Dedifferentiated amniotic fluid mesenchymal stem cell (primary cell): ENCODE results near the gene FARSB.
A peak's percentile ranks its signal among the peaks of the same experiment; 100 is the strongest.

ENCODE experiments used
- DNase-seq: peaks from one replicate; pipeline ENCODE4 v3.0.0-alpha.2; 2016; ENCODE audit errors: extremely low spot score

The FARSB gene

GRCh38 chr2:222668494-222669154 is 12.7 kb upstream of the FARSB start:
- no peak for DNase-seq

DNA sequence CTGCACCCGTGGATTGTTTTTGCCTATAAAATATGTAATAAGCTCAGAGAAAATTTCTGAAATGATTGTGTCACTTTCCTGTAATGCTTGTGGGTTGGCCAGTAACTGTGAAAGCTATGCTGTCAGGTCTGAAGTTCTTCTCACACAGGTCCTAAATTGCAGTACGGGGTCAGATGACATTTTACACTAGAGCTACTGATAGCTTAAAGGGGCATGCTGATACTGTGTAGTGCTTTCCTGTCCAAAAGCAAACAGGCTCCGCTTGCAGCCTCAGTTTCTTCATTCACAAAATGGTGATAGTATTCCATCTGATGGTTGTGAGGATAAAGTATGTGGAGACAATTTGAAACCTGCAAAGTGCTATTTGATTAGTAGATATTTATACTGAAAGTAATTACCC is 7.6 kb upstream of the FARSB start:
- no peak for DNase-seq

DNA sequence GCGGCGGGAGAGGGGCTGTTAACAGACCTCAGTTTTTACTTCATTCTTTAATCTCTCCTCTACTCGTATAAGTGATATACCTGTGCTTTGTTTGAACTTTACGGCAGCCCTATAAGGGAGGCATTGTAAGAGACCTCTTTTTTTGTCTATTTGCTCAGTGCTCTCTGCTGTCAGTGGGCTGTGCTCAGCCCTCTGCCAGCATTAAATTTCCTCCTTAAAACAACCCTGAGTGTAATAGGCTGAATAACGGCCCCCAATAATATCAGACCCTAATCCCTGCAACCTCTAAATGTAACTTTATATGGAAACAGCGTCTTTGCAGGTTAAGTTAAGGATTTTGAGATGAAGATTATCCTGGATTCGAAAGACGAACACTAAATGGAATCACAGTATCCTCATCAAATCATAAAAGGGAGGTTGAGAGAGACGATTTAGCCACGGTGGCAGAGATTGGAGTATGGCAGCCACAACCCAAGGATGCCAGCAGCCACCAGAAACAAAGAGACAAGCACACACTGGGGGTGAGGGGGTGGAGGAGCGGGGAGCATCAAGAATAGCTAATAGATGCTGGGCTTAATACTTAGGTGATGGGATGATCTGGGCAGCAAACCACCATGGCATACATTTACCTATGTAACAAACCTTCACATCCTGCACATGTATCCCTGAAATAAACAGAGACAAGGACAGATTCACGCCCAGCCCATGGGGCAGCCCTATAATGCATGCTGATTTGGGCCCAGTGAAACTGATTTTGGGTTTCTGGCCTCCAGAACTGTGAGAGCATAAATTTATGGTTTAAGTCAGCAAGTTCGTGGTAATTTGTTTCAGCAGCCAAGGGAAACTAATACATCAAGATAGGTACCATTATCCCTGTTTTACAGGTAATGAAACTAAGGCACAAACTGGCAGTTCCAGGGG is 894 bp upstream of the FARSB start:
- DNase-seq, result no peak

DNA sequence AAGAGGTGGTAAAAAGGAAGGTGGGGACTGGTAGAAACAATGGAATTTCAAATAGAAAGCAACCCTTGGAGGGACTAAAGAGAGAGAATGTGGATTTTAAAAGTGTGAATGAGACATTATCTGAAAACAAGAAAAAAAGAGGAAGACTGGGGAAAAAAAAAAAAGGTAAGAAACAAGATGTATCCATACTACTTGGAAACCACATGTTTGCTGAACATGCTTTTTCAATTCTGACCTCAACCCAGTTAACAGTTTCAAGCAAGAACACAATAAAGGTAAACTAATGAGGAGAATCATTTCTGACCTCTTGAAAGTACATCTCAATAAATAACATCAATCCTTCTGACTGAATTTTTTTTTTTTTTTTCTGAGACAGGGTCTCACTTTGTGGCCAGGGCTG is 2.6 kb downstream of the FARSB start:
- no peak for DNase-seq

- no peak for DNase-seq
Observed at GRCh38 chr2:222652491-222653255, 3.2 kb downstream of the FARSB start.

DNA sequence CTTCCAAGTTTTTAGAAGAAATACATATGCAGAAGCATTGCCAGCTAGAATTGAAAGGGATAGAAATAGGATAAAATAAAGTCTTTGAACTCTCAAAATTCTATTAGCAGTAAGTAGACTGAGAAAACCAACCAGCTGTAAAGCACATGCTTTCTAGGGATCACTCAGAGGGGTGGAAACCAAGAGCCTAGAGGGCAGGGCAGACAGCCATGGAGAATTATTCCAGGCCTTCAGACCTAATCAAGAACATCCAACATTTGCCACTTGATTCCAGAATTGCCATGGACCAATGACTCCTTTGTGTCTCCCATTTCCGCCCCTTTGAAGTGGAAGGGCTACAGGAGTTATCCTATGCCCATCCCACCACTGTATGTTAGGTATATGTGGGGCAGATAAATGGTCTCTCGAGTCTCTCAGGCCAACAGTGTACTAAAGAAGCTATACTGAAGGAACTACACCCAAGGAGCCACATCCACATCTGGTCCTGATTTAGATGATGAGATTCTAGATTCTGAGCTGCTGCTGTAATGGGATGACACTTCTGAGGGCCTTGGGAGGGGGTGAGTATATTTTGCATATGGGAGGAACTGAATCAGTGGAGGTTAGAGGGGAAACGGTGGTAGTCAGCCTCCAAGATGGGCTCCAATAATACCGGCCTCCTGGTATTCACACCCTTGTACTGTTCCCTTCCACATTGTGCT is 4.0 kb downstream of the FARSB start:
- peak; percentile 29 for DNase-seq

DNA sequence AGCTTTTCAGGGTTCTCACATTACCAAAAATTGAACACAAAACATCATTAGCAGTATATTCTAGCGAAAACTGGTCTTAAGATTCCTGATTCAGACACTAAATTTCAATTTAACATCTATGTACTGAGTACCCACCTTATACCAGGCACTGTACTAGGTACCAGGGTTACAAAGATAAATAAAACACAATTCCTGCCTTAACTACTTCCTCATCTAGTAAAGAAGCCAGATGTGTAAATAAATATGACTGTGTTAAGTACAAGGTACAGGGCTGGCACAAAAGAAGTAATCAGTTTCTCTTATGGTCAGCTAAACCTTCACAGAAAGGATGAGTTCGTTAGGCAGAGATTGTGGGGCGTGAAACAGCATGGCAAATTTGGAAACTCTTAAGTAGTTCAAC is 6.1 kb downstream of the FARSB start:
- no peak for DNase-seq

DNA sequence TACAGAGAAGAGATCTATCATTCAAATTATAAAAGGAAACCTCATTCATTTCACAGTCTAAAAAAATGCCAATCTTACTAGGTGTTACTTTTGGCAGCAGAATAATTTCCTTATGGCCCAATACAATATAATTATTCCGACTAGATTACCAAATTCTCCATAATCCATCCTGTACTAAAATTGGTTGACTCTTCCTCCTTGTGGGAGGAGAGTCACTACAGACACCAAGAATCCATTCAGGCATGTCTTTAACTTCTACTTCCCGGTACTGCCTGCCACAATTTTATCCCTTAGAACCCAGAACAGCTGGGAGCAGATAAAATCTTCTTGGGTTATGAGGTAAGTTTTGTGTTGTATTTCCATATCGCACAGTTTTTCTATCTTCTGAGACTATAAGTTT is 9.9 kb downstream of the FARSB start:
- no peak for DNase-seq

- no peak for DNase-seq
Observed at GRCh38 chr2:222643134-222643533, 12.8 kb downstream of the FARSB start.

DNA sequence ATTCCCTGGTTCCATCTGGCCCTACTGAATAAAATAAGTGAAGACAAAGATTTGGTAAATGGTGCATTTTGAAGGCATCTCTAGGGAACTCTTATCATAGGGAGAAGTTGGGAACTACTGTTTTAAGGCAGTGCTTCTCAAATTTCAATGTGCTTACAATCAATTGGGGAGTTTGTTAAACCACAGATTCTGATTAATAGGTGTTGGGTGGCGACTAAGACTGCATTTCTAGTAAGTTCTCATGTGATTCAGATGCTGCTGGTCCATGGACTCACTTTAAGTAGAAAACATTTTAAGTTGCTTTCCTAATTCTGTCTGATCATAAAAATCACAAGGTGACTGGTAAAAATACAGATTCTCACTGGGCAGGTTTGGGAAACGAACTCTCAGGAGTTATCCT is 14.6 kb downstream of the FARSB start:
- no peak for DNase-seq

DNA sequence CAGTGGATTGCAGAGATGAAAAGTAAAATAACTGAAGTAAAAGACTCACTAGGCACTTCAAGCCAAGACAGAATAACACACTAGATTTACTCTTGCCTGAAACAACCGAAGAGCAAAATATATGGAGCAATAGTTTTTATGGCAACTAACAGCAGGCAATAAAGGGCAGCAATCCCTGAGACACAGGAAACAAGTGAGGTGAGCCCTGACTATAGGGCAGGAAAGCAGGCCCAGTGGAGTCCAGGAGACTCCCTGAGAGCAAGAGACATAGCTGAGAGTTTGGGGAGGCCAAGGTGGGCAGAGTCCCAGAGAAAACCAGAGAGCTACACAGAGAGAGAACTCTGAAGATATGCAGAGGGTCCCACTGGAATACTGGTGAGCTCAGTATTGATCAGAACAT is 18.8 kb downstream of the FARSB start:
- DNase-seq, result no peak

- DNase-seq, result no peak
Observed at GRCh38 chr2:222635295-222635694, 20.6 kb downstream of the FARSB start.

DNA sequence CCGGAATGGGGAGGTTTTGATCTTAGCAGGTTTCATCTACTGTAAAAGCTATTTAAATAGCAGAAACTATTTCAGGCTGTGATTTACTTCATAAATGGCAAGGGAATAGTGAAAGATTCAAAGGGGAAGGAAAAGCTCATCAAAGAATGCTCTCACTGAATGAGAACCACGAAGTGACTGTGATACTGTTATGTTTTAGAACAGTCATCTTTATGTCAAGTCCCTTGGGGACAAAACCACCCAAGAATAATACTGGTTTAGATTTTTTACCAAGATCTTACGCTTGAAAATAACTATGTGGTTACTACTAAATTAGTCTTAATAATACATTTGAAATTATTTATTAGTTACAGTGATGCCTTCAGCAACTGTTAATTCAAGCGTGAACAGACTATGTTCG is 28.1 kb downstream of the FARSB start:
- no peak for DNase-seq

- no peak for DNase-seq
Observed at GRCh38 chr2:222623756-222624309, 32.1 kb downstream of the FARSB start.

DNA sequence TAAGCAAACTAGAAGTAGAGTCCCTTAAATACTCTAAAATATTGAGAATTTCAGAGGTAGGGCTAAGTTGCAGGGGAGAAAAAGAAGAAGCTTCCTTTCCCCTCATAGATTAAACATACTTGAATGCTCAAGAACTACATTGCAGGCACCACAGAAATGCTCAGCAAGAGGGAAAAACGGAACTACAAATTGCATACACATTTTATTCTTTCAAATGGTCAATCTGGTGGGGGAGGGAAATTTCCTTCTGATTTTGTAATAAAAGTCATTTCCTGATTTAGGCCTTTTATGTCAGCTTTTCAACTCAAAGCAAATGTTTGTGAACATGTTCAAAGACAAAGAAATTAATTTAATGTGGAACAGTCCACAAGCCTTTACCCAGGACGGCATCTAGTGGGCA is 33.0 kb downstream of the FARSB start:
- no peak for DNase-seq

- no peak for DNase-seq
Observed at GRCh38 chr2:222621893-222622292, 34.0 kb downstream of the FARSB start.

GRCh38 chr2:222615320-222615719 is 40.6 kb downstream of the FARSB start:
- DNase-seq, result no peak

DNA sequence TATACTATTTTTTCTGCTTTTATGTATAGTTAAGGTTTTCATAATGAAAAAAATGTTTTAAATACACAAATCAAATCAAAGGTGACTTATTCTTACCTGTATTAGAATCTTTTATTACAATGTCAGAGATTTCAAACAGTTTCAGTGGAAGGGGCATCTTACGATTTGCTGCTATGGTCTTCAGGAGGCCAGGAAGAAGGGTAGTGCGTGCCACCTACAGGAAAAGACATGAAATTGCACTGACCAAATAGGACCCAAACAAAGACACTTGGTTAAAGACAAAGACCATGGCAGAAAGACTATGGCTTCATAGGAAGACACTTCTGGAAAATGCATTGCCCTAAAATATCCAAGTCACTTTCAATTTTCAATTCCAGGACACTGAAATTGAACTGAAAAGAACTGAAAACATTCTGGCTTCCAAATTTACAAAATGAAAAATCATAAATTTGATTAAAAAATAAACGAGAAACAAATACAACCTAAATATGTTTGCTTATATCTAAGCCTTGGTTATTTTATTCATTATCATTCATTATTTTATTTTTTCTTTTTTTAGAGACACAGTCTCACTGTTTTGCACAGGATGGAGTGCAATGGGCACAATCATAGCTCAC is 42.1 kb downstream of the FARSB start:
- DNase-seq, result peak; percentile 53

- DNase-seq, result no peak
Observed at GRCh38 chr2:222611684-222612083, 44.2 kb downstream of the FARSB start.

DNA sequence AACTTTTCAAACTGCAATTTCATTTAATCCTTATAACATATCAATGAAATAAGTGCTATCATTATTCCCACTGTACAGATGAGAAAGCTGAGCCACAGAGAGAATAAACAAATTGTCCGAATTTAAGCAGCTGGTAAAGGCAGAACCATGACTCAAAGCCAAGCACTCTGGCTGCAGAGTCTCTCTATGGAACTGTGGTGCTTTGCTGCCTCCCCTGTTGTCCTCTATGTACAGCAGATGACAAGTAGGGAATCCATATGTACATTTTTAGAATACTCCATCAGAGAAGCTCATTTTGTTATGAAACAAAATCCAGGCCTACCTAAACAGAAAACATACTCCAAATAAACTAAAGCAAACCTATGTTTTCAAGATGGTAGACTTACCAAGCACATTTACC is 45.1 kb downstream of the FARSB start:
- DNase-seq, result no peak

- peak; percentile 33 for DNase-seq
Observed at GRCh38 chr2:222609381-222609780, 46.5 kb downstream of the FARSB start.
